ENCODE results near the gene CREB3L4.

- TF ChIP-seq CTCF (IDR thresholded peaks at IDR 0.05) (no peak), POLR2A (IDR thresholded peaks at IDR 0.05) (no peak)
Measured at GRCh38 chr1:153944827-153945117, 22.9 kb upstream of the CREB3L4 start.
